ENCODE measurements around the gene GNB1L. TPM values are rescaled to one million over a fixed set of nuclear protein-coding genes. Genes with fewer than 3 reads are reported as not detected.

GNB1L gene
- total and polyA plus RNA-seq, 10 of the 15 experiments (the other 5 are each of a cell fraction or from before 2014, with no cell fraction given), result 0.21 to 19.4 (median 6.8) TPM

DNA sequence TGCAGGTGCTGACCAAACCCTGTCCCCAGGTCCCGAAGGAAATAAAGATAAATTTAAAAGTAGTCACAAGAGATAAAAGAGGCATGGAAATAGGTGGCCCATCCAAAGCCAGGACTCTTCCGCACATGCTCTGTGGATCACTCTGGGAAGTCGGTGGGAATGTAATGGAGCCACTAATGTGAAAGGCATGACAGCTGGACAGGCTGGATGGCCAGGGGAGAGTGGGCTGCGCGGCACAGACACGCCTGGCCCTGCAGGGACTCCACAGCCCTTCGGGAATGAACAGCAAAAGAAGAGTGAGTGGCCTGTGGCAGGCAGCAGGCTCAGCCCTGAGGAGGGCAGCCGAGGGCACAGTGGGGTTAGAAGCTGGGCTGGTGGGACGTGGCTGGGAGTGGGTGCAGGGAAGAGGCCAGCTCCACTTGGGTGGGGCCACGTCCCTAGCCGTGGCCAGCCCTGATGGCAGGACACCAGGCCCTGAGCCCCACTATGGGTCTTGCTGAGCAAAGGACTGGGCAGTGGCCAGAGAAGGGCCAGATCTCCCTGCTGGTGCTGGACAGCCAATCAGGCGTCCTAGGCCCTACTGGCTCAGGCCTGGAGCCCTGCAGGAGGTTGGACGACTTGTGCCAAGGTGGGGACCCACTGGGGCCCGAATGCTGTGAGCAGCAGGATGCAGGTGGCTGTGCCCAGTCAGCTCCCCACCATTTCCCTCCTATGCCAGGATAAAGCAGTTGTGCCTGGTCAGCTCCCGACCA lies 31.3 kb upstream of the GNB1L start:
- Histone ChIP-seq H3K9ac (ENCODE audit: control insufficient read depth, insufficient read depth, low read length) (no peak overlapping the region), H3K4me1 (ENCODE audit: control insufficient read depth, insufficient read depth, low read length) (peaks cover 3% of the 10 kb centered on the region), H3K4me2 (ENCODE audit: control insufficient read depth, insufficient read depth) (no peak overlapping the region), H3K4me3 (no peak overlapping the region), H3K27me3 (replicated peaks in 1 of 2; ENCODE audit: control insufficient read depth in 2 of 2, insufficient read depth in 2 of 2, low read length in 1 of 2) (no peaks in the 10 kb centered on the region), H3K79me2 (ENCODE audit: control insufficient read depth, insufficient read depth, low read length) (no peaks in the 10 kb centered on the region), H3K27ac (ENCODE audit: control insufficient read depth, insufficient read depth) (no peak overlapping the region), H3K9me3 (replicated peaks; ENCODE audit: control insufficient read depth, insufficient read depth, low read length) (no peaks in the 10 kb centered on the region), H3K36me3 (ENCODE audit: control insufficient read depth in 2 of 2, insufficient read depth in 2 of 2, low read length in 1 of 2) (no peaks in the 10 kb centered on the region), H2AFZ (ENCODE audit: control insufficient read depth, low read depth, low read length) (no peak overlapping the region), H4K20me1 (ENCODE audit: control insufficient read depth, insufficient read depth) (no peaks in the 10 kb centered on the region)
- FAIRE-seq, result no peak
- SMC1A ChIA-PET (ENCODE audit: uncharacterized antibody, unreplicated experiment), result no interaction called here
- CTCF ChIA-PET, result no interaction called here
- no TSS peak for BruUV-seq (replicated peaks)
- intact Hi-C loops (cut with micrococcal nuclease; ENCODE audit: unreplicated experiment), result no loop called here
- RAD21 ChIA-PET (ENCODE audit: unreplicated experiment), result interaction anchor here (1.4 kb wide), 1 partner anchor 24 kb away, joined by 3 read pairs; no protein-coding TSS in a partner anchor
- ATAC-seq, result no peak
- TF ChIP-seq EP300 (IDR thresholded peaks at IDR 0.05; ENCODE audit: borderline replicate concordance in 1 of 2, control insufficient read depth in 1 of 2, low read depth in 2 of 2, low read length in 2 of 2), result no peak
- TF ChIP-seq DPF2 (IDR thresholded peaks at IDR 0.05), result no peak
- no peak for TF ChIP-seq SMAD1 (IDR thresholded peaks at IDR 0.05; ENCODE audit: low read depth, partially characterized antibody)
- TF ChIP-seq YBX1 (IDR thresholded peaks at IDR 0.05), result no peak
- no peak for TF ChIP-seq RAD51 (IDR thresholded peaks at IDR 0.05)
- 60% methylated on average over 15 of the region's 15 CpGs for WGBS (ENCODE audit: insufficient coverage, insufficient replicate concordance, low lambda C conversion rate, missing lambda C conversion rate)
- in situ Hi-C loops (cut with MboI), result no loop called here
- no peak for DNase-seq (ENCODE audit: low read depth, low spot score)
- POLR2A ChIA-PET, result no interaction called here

GRCh38 chr22:19884954-19885751 lies 30.5 kb upstream of the GNB1L start:
- Histone ChIP-seq H3K9me3 (replicated peaks; ENCODE audit: control insufficient read depth, insufficient read depth, low read length) (no peaks in the 10 kb centered on the region), H3K4me2 (ENCODE audit: control insufficient read depth, insufficient read depth) (no peak overlapping the region), H3K27ac (ENCODE audit: control insufficient read depth, insufficient read depth) (no peak overlapping the region), H3K9ac (ENCODE audit: control insufficient read depth, insufficient read depth, low read length) (no peak overlapping the region), H3K4me1 (ENCODE audit: control insufficient read depth, insufficient read depth, low read length) (no peaks in the 10 kb centered on the region), H3K36me3 (ENCODE audit: control insufficient read depth in 2 of 2, insufficient read depth in 2 of 2, low read length in 1 of 2) (no peaks in the 10 kb centered on the region), H2AFZ (ENCODE audit: control insufficient read depth, low read depth, low read length) (no peak overlapping the region), H3K27me3 (replicated peaks in 1 of 2; ENCODE audit: control insufficient read depth in 2 of 2, insufficient read depth in 2 of 2, low read length in 1 of 2) (no peaks in the 10 kb centered on the region), H3K79me2 (ENCODE audit: control insufficient read depth, insufficient read depth, low read length) (no peaks in the 10 kb centered on the region), H4K20me1 (ENCODE audit: control insufficient read depth, insufficient read depth) (no peaks in the 10 kb centered on the region), H3K4me3 (no peak overlapping the region)
- ChIA-PET POLR2A (no interaction called here), SMC1A (ENCODE audit: uncharacterized antibody, unreplicated experiment) (interaction anchor here (0.7 kb wide), 1 partner anchor 112 kb away, joined by 3 read pairs; no protein-coding TSS in a partner anchor), CTCF (no interaction called here), RAD21 (ENCODE audit: unreplicated experiment) (no interaction called here)
- BruUV-seq (replicated peaks), result no TSS peak
- in situ Hi-C loops (cut with MboI), result no loop called here
- WGBS (ENCODE audit: insufficient coverage, insufficient replicate concordance, low lambda C conversion rate, missing lambda C conversion rate), result 67% methylated on average over 25 of the region's 26 CpGs
- no peak for FAIRE-seq
- intact Hi-C loops (cut with micrococcal nuclease; ENCODE audit: unreplicated experiment), result no loop called here
- no peak for DNase-seq (ENCODE audit: low read depth, low spot score)
- no peak for ATAC-seq
- no peak for TF ChIP-seq POLR2AphosphoS2 (IDR thresholded peaks at IDR 0.05; ENCODE audit: low read depth, low read length)
- TF ChIP-seq STAT3 (IDR thresholded peaks at IDR 0.05; ENCODE audit: low read depth, low read length), result no peak
- no peak for TF ChIP-seq RCOR1 (conservative IDR thresholded peaks at IDR 0.05; ENCODE audit: low read depth, low read length)
- no peak for TF ChIP-seq RBBP5 (conservative IDR thresholded peaks at IDR 0.05)
- no peak for TF ChIP-seq JUND (IDR thresholded peaks at IDR 0.05; ENCODE audit: low read depth, low read length)
- no peak for TF ChIP-seq KAT2A (conservative IDR thresholded peaks at IDR 0.05; ENCODE audit: control insufficient read depth, low read depth, low read length)
- TF ChIP-seq USF1 (IDR thresholded peaks at IDR 0.05; ENCODE audit: borderline replicate concordance, extremely low read length, insufficient read depth, low read depth, low read length), result no peak
- no peak for TF ChIP-seq HDGF (IDR thresholded peaks at IDR 0.05)
- no peak for TF ChIP-seq SMC3 (IDR thresholded peaks at IDR 0.05; ENCODE audit: borderline replicate concordance, low read length)
- TF ChIP-seq ETV6 (conservative IDR thresholded peaks at IDR 0.05 in 1 of 2, IDR thresholded peaks at IDR 0.05 in 1 of 2; ENCODE audit: borderline replicate concordance in 1 of 2, low read depth in 1 of 2), result no peak
- no peak for TF ChIP-seq BCL11A (IDR thresholded peaks at IDR 0.05; ENCODE audit: low read depth, low read length)
- no peak for TF ChIP-seq RFX5 (IDR thresholded peaks at IDR 0.05; ENCODE audit: low read depth, low read length)

All from GM12878 (cell line).